HCT116 (cell line): Measurements from ENCODE around the gene FGF1. TPM values are rescaled to one million over a fixed set of nuclear protein-coding genes. Genes with fewer than 3 reads are reported as not detected.

ENCODE experiments used
- ATAC-seq: fragments of 200-7000 bp; cut with Tn5 transposase; 2 replicates; pipeline ENCODE4 v1.9.1; 2020; ENCODE audit warnings: mild to moderate bottlenecking, moderate library complexity
- BruUV-seq: library from RNA; stranded (reverse); fragments of 400-500 nt; replicated peaks from 2 replicates; lab custom pipeline; 2021; lab: Mats Ljungman, UMichigan
- CTCF ChIA-PET: fragments of 300-600 bp; sonication (Branson Sonifier 250); formaldehyde crosslinking; loops from one replicate; lab custom pipeline; 2021; ENCODE audit warnings: antibody characterized with exemption; lab: Charles Lee
- POLR2A ChIA-PET: fragments of 300-600, 350-600 bp; sonication (Branson Sonifier 250); formaldehyde crosslinking; loops from one replicate; lab custom pipeline; 2021; ENCODE audit warnings: antibody characterized with exemption; lab: Charles Lee
- RAD21 ChIA-PET, 2 experiments: fragments of 300-600 bp; sonication (Branson Sonifier 250); formaldehyde crosslinking; loops; one replicate each; lab custom pipeline; 2023; ENCODE audit warnings: low total read pairs in 2 of 2; ENCODE audit not compliant: uncharacterized antibody in 2 of 2, unreplicated experiment in 2 of 2, low non-redundant PET in 1 of 2; lab: Charles Lee
- DNase-seq: peaks from one replicate; pipeline ENCODE4 v3.0.0-alpha.2; 2010; ENCODE audit warnings: low read depth, low spot score
- H2AFZ ChIP-seq: fragments of 200-600 bp; shearing (Covaris generic), sonication (generic); 2 replicates; pipeline ENCODE4 v1.6.1; 2017; ENCODE audit warnings: low read depth, mixed run types, mixed read lengths, antibody characterized with exemption, low read length; ENCODE audit not compliant: poor library complexity, severe bottlenecking
- H3K27ac ChIP-seq: 2 replicates; pipeline ENCODE4 v1.5.1; 2012; ENCODE audit warnings: low read depth, low read length
- H3K27me3 ChIP-seq: fragments of 200-600 bp; sonication (generic); 2 replicates; pipeline ENCODE4 v1.6.1; 2016; ENCODE audit warnings: mixed run types, low read length, mixed read lengths; ENCODE audit not compliant: insufficient read depth
- H3K36me3 ChIP-seq, 2 experiments: fragments of 200-500 bp in 1 of 2; fragments of 200-600 bp in 1 of 2; sonication (Bioruptor generic) in 1 of 2; sonication (generic) in 1 of 2; 2 replicates each; pipeline versions ENCODE4 v1.5.1 to v1.6.1; 2014 to 2016; ENCODE audit warnings: low read length in 2 of 2, inconsistent platforms in 1 of 2, mixed read lengths in 1 of 2, mixed run types in 1 of 2; ENCODE audit not compliant: insufficient read depth in 2 of 2, control insufficient read depth in 1 of 2
- H3K4me1 ChIP-seq, 2 experiments: fragments of 200-600 bp in 1 of 2; sonication (generic) in 1 of 2; 2 replicates each; pipeline versions ENCODE4 v1.5.1 to v1.6.1; 2012 to 2017; ENCODE audit warnings: low read length in 2 of 2, inconsistent platforms in 1 of 2, mild to moderate bottlenecking in 1 of 2, mixed read lengths in 1 of 2, mixed run types in 1 of 2, moderate library complexity in 1 of 2; ENCODE audit not compliant: insufficient read depth in 2 of 2, control insufficient read depth in 1 of 2
- H3K4me2 ChIP-seq: fragments of 200-600 bp; sonication (generic); 2 replicates; pipeline ENCODE4 v1.6.1; 2017; ENCODE audit warnings: mixed run types, low read length, mixed read lengths
- H3K4me3 ChIP-seq, 2 experiments: fragments of 200-600 bp in 1 of 2; sonication (generic) in 1 of 2; replicated peaks in 1 of 2; 2 replicates each; pipeline ENCODE4 v1.5.1; 2011 to 2016; ENCODE audit warnings: low read length in 2 of 2, control low read depth in 1 of 2, low read depth in 1 of 2, mild to moderate bottlenecking in 1 of 2, mixed read lengths in 1 of 2, mixed run types in 1 of 2
- H3K79me2 ChIP-seq: fragments of 200-600 bp; sonication (generic); 2 replicates; pipeline ENCODE4 v1.6.1; 2017; ENCODE audit warnings: mild to moderate bottlenecking, mixed run types, low read length, moderate library complexity, mixed read lengths; ENCODE audit not compliant: insufficient read depth
- H3K9ac ChIP-seq: fragments of 200-600 bp; sonication (generic); 2 replicates; pipeline ENCODE4 v1.6.1; 2016; ENCODE audit warnings: low read length, mixed read lengths
- H3K9me2 ChIP-seq: fragments of 200-600 bp; sonication (generic), shearing (Covaris generic); 2 replicates; pipeline ENCODE4 v1.6.1; 2017; ENCODE audit warnings: mixed run types, mild to moderate bottlenecking, moderate library complexity; ENCODE audit not compliant: insufficient read depth
- H3K9me3 ChIP-seq, 2 experiments: fragments of 200-500 bp in 1 of 2; fragments of 200-600 bp in 1 of 2; sonication (Bioruptor generic) in 1 of 2; sonication (generic) in 1 of 2; 2 replicates each; pipeline ENCODE4 v1.6.1; 2014 to 2017; ENCODE audit warnings: low read length in 2 of 2, mixed read lengths in 2 of 2, inconsistent platforms in 1 of 2, low read depth in 1 of 2, mild to moderate bottlenecking in 1 of 2, mixed run types in 1 of 2, moderate library complexity in 1 of 2; ENCODE audit not compliant: control insufficient read depth in 1 of 2, insufficient read depth in 1 of 2
- H4K20me1 ChIP-seq: fragments of 200-600 bp; sonication (generic), shearing (Covaris generic); 2 replicates; pipeline ENCODE4 v1.6.1; 2017; ENCODE audit warnings: mixed run types, mild to moderate bottlenecking, moderate library complexity; ENCODE audit not compliant: insufficient read depth
- CBX3 ChIP-seq: IDR thresholded peaks from 2 replicates; pipeline ENCODE4 v1.6.1; 2012; ENCODE audit warnings: low read depth
- EGR1 ChIP-seq: IDR thresholded peaks from 2 replicates; pipeline ENCODE4 v1.6.1; 2012; ENCODE audit warnings: low read depth
- SIN3A ChIP-seq: IDR thresholded peaks from 2 replicates; pipeline ENCODE4 v1.6.1; 2012; ENCODE audit warnings: low read depth
- SP1 ChIP-seq: IDR thresholded peaks from 2 replicates; pipeline ENCODE4 v1.6.1; 2012; ENCODE audit warnings: low read depth
- SRF ChIP-seq: IDR thresholded peaks from 2 replicates; pipeline ENCODE4 v1.6.1; 2012; ENCODE audit warnings: low read depth
- YY1 ChIP-seq: IDR thresholded peaks from 2 replicates; pipeline ENCODE4 v1.6.1; 2011; ENCODE audit warnings: low read length, low read depth, moderate library complexity, mild to moderate bottlenecking; ENCODE audit not compliant: insufficient replicate concordance; ENCODE audit errors: extremely low read depth
- intact Hi-C: fragments of 100-400 bp; cut with micrococcal nuclease; formaldehyde crosslinking; loops from 2 replicates; pipeline ENCODE4 v1.10.0; 2022
- total RNA-seq: library from RNA; stranded (reverse); gene quantifications from one replicate; pipeline ENCODE4 v1.2.1, GENCODE V29; 2021; ENCODE audit not compliant: unreplicated experiment
- TF ChIP-seq, protein P1 (sequence below): IDR thresholded peaks from 2 replicates; pipeline ENCODE4 v1.6.1; 2011; ENCODE audit warnings: mild to moderate bottlenecking, low read length, moderate library complexity; ENCODE audit not compliant: insufficient replicate concordance; ENCODE audit errors: extremely low read depth
- TF ChIP-seq, protein P2 (sequence below): IDR thresholded peaks from 2 replicates; pipeline ENCODE4 v1.6.1; 2012; ENCODE audit warnings: low read depth

The FGF1 gene
- total RNA-seq, 1 experiment from 2014 or later = not detected

- CTCF ChIA-PET = interaction anchor here (1.1 kb wide), 2 partner anchors 25 to 29 kb away, joined by 3 to 4 read pairs; no protein-coding TSS in a partner anchor
- no TSS peak for BruUV-seq
- Histone ChIP-seq H4K20me1 (no peaks in the 10 kb centered on the region), H3K9me3 (no peaks in the 10 kb centered on the region), H3K4me3 (no peak overlapping the region), H3K79me2 (no peaks in the 10 kb centered on the region), H3K9me2 (no peaks in the 10 kb centered on the region), H3K27me3 (no peaks in the 10 kb centered on the region), H3K4me1 (peaks cover 0 to 10% of the 10 kb centered on the region in 2 experiments; a peak in 1 of 4 replicates), H3K9ac (no peak overlapping the region), H3K36me3 (no peaks in the 10 kb centered on the region), H2AFZ (no peak overlapping the region), H3K27ac (no peak overlapping the region), H3K4me2 (no peak overlapping the region)
- no peak for DNase-seq
- intact Hi-C loops = no loop called here
- RAD21 ChIA-PET = no interaction called here
- TF ChIP-seq SRF = no peak
- TF ChIP-seq, protein P1, sequence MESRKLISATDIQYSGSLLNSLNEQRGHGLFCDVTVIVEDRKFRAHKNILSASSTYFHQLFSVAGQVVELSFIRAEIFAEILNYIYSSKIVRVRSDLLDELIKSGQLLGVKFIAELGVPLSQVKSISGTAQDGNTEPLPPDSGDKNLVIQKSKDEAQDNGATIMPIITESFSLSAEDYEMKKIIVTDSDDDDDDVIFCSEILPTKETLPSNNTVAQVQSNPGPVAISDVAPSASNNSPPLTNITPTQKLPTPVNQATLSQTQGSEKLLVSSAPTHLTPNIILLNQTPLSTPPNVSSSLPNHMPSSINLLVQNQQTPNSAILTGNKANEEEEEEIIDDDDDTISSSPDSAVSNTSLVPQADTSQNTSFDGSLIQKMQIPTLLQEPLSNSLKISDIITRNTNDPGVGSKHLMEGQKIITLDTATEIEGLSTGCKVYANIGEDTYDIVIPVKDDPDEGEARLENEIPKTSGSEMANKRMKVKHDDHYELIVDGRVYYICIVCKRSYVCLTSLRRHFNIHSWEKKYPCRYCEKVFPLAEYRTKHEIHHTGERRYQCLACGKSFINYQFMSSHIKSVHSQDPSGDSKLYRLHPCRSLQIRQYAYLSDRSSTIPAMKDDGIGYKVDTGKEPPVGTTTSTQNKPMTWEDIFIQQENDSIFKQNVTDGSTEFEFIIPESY = no peak
- no peak for TF ChIP-seq CBX3
- TF ChIP-seq SP1 = no peak
- TF ChIP-seq SIN3A = no peak
- no peak for TF ChIP-seq EGR1
- no peak for TF ChIP-seq YY1
- TF ChIP-seq, protein P2, sequence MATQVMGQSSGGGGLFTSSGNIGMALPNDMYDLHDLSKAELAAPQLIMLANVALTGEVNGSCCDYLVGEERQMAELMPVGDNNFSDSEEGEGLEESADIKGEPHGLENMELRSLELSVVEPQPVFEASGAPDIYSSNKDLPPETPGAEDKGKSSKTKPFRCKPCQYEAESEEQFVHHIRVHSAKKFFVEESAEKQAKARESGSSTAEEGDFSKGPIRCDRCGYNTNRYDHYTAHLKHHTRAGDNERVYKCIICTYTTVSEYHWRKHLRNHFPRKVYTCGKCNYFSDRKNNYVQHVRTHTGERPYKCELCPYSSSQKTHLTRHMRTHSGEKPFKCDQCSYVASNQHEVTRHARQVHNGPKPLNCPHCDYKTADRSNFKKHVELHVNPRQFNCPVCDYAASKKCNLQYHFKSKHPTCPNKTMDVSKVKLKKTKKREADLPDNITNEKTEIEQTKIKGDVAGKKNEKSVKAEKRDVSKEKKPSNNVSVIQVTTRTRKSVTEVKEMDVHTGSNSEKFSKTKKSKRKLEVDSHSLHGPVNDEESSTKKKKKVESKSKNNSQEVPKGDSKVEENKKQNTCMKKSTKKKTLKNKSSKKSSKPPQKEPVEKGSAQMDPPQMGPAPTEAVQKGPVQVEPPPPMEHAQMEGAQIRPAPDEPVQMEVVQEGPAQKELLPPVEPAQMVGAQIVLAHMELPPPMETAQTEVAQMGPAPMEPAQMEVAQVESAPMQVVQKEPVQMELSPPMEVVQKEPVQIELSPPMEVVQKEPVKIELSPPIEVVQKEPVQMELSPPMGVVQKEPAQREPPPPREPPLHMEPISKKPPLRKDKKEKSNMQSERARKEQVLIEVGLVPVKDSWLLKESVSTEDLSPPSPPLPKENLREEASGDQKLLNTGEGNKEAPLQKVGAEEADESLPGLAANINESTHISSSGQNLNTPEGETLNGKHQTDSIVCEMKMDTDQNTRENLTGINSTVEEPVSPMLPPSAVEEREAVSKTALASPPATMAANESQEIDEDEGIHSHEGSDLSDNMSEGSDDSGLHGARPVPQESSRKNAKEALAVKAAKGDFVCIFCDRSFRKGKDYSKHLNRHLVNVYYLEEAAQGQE = no peak
- no peak for ATAC-seq
- POLR2A ChIA-PET = no interaction called here
These were observed 59.8 kb downstream of the FGF1 start for GRCh38 chr5:142626099-142626498.
